GM21825 (cell line): Measurements from ENCODE around the gene NEIL3.
"Not testable (repeated sequence)": the region's sequence is repeated elsewhere in the genome, so short reads cannot be mapped to it uniquely, and the experiment has no call there.

Experiments
- ATAC-seq: cut with Tn5 transposase; IDR thresholded peaks from one replicate; pipeline ENCODE4 v1.9.1; 2021; ENCODE audit warnings: mild to moderate bottlenecking, moderate library complexity; ENCODE audit not compliant: unreplicated experiment

NEIL3 gene

GRCh38 chr4:177301126-177301639 is 8.5 kb upstream of the NEIL3 start:
- ATAC-seq = no peak

- no peak for ATAC-seq
Measured at GRCh38 chr4:177302371-177303100, 7.1 kb upstream of the NEIL3 start.

GRCh38 chr4:177304094-177304493 is 5.6 kb upstream of the NEIL3 start:
- no peak for ATAC-seq

- not testable (repeated sequence) for ATAC-seq
Measured at GRCh38 chr4:177304864-177305263, 4.8 kb upstream of the NEIL3 start.

GRCh38 chr4:177308125-177308524 is 1.5 kb upstream of the NEIL3 start:
- ATAC-seq = no peak

GRCh38 chr4:177308847-177309521 is 690 bp upstream of the NEIL3 start:
- ATAC-seq = no peak

GRCh38 chr4:177311589-177311988 is 1.9 kb downstream of the NEIL3 start:
- ATAC-seq = no peak

GRCh38 chr4:177313263-177313662 is 3.6 kb downstream of the NEIL3 start:
- no peak for ATAC-seq

GRCh38 chr4:177315767-177316464 is 6.2 kb downstream of the NEIL3 start:
- ATAC-seq = no peak

- no peak for ATAC-seq
Measured at GRCh38 chr4:177320721-177321120, 11.0 kb downstream of the NEIL3 start.

GRCh38 chr4:177321647-177322046 is 12.0 kb downstream of the NEIL3 start:
- ATAC-seq = no peak

- no peak for ATAC-seq
Measured at GRCh38 chr4:177322266-177322665, 12.6 kb downstream of the NEIL3 start.

GRCh38 chr4:177322881-177323280 is 13.2 kb downstream of the NEIL3 start:
- no peak for ATAC-seq

GRCh38 chr4:177323416-177323815 is 13.7 kb downstream of the NEIL3 start:
- no peak for ATAC-seq

- ATAC-seq = no peak
Measured at GRCh38 chr4:177332119-177332518, 22.4 kb downstream of the NEIL3 start.

- peak; percentile 98 for ATAC-seq
Measured at GRCh38 chr4:177339477-177340374, 30.1 kb downstream of the NEIL3 start.

- no peak for ATAC-seq
Measured at GRCh38 chr4:177348348-177348747, 38.7 kb downstream of the NEIL3 start.

GRCh38 chr4:177349191-177349590 is 39.5 kb downstream of the NEIL3 start:
- ATAC-seq = no peak

GRCh38 chr4:177351622-177352244 is 42.1 kb downstream of the NEIL3 start:
- no peak for ATAC-seq

- no peak for ATAC-seq
Measured at GRCh38 chr4:177356206-177356605, 46.5 kb downstream of the NEIL3 start.
